Measurements from ENCODE around the gene TMCC2.
A peak's percentile ranks its signal among the peaks of the same experiment; 100 is the strongest.

Gene TMCC2

GRCh38 chr1:205205055-205205454 lies 22.7 kb upstream of the TMCC2 start:
- H3K18ac ChIP-seq (ENCODE audit: low read length): no peak overlapping the region
- H3K9ac ChIP-seq (ENCODE audit: low read length): no peak overlapping the region
- H3K4ac ChIP-seq (ENCODE audit: low read depth, low read length): no peak overlapping the region
- no peak overlapping the region for H2BK120ac ChIP-seq (ENCODE audit: insufficient read depth, low read length, poor library complexity)
- no peak overlapping the region for H3K4me2 ChIP-seq (ENCODE audit: low read length)
- no peak overlapping the region for H3K23ac ChIP-seq (ENCODE audit: low read length)
- no peak overlapping the region for H4K8ac ChIP-seq (ENCODE audit: low read depth, low read length)
- no peaks in the 10 kb centered on the region for H3K36me3 ChIP-seq (ENCODE audit: control insufficient read depth in 1 of 2, insufficient read depth in 2 of 2, low read length in 2 of 2)
- no peak overlapping the region for H3K14ac ChIP-seq (ENCODE audit: low read length)
- no peaks in the 10 kb centered on the region for H3K9me3 ChIP-seq (ENCODE audit: insufficient read depth, low read depth, low read length)
- H4K12ac ChIP-seq (ENCODE audit: low read depth, low read length): no peak overlapping the region
- H3K79me1 ChIP-seq (ENCODE audit: low read length): no peaks in the 10 kb centered on the region
- no peaks in the 10 kb centered on the region for H3K4me1 ChIP-seq (ENCODE audit: control insufficient read depth in 1 of 2, insufficient read depth in 2 of 2, low read length in 2 of 2)
- no peaks in the 10 kb centered on the region for H3K27me3 ChIP-seq (ENCODE audit: insufficient read depth, low read length)
- H3K27ac ChIP-seq (ENCODE audit: low read depth, low read length): no peak overlapping the region
- no peak overlapping the region for H2BK5ac ChIP-seq (ENCODE audit: low read depth, low read length, poor library complexity)
- H2BK12ac ChIP-seq (ENCODE audit: low read length): no peak overlapping the region
- no peak overlapping the region for H2AK5ac ChIP-seq (ENCODE audit: low read length)
- no peak overlapping the region for H2AFZ ChIP-seq (ENCODE audit: insufficient read depth, low read length, poor library complexity)
- H4K91ac ChIP-seq (ENCODE audit: low read depth, low read length): no peak overlapping the region
- H3K79me2 ChIP-seq (ENCODE audit: control insufficient read depth, insufficient read depth, low read length, poor library complexity): no peaks in the 10 kb centered on the region
- no peak for DNase-seq
- H3K4me3 ChIP-seq (ENCODE audit: low read depth, low read length): no peak overlapping the region

- DNase-seq: no peak
- H3K27me3 ChIP-seq (ENCODE audit: insufficient read depth, low read length): no peaks in the 10 kb centered on the region
- no peak overlapping the region for H2BK120ac ChIP-seq (ENCODE audit: insufficient read depth, low read length, poor library complexity)
- no peak overlapping the region for H3K4me3 ChIP-seq (ENCODE audit: low read depth, low read length)
- no CpG with 5 or more reads among the region's 3 CpGs for WGBS (ENCODE audit: extremely low coverage, insufficient coverage, insufficient read length)
- no peak overlapping the region for H2BK12ac ChIP-seq (ENCODE audit: low read length)
- no peak overlapping the region for H2AK5ac ChIP-seq (ENCODE audit: low read length)
- peaks cover 10% of the 10 kb centered on the region for H3K79me1 ChIP-seq (ENCODE audit: low read length)
- H3K4ac ChIP-seq (ENCODE audit: low read depth, low read length): no peak overlapping the region
- no peak overlapping the region for H3K18ac ChIP-seq (ENCODE audit: low read length)
- H3K4me1 ChIP-seq (ENCODE audit: control insufficient read depth in 1 of 2, insufficient read depth in 2 of 2, low read length in 2 of 2): peaks cover 2% of the 10 kb centered on the region in 2 experiments
- no peak overlapping the region for H3K23ac ChIP-seq (ENCODE audit: low read length)
- peaks cover 4% of the 10 kb centered on the region for H3K79me2 ChIP-seq (ENCODE audit: control insufficient read depth, insufficient read depth, low read length, poor library complexity)
- H3K14ac ChIP-seq (ENCODE audit: low read length): no peak overlapping the region
- H3K4me2 ChIP-seq (ENCODE audit: low read length): no peak overlapping the region
- H3K27ac ChIP-seq (ENCODE audit: low read depth, low read length): no peak overlapping the region
- H2BK5ac ChIP-seq (ENCODE audit: low read depth, low read length, poor library complexity): no peak overlapping the region
- H4K8ac ChIP-seq (ENCODE audit: low read depth, low read length): no peak overlapping the region
- no peak overlapping the region for H2AFZ ChIP-seq (ENCODE audit: insufficient read depth, low read length, poor library complexity)
- H3K36me3 ChIP-seq (ENCODE audit: control insufficient read depth in 1 of 2, insufficient read depth in 2 of 2, low read length in 2 of 2): no peaks in the 10 kb centered on the region
- no peak overlapping the region for H4K12ac ChIP-seq (ENCODE audit: low read depth, low read length)
- H4K91ac ChIP-seq (ENCODE audit: low read depth, low read length): no peak overlapping the region
- no peaks in the 10 kb centered on the region for H3K9me3 ChIP-seq (ENCODE audit: insufficient read depth, low read depth, low read length)
- H3K9ac ChIP-seq (ENCODE audit: low read length): no peak overlapping the region
Measured at GRCh38 chr1:205208811-205209210, 18.9 kb upstream of the TMCC2 start.

GRCh38 chr1:205210756-205211168 lies 17.0 kb upstream of the TMCC2 start:
- Histone ChIP-seq H2BK5ac (ENCODE audit: low read depth, low read length, poor library complexity) (peak overlapping the region; percentile 74), H3K18ac (ENCODE audit: low read length) (peak overlapping the region; percentile 93), H3K4me2 (ENCODE audit: low read length) (peak overlapping the region; percentile 61), H3K27ac (ENCODE audit: low read depth, low read length) (peak overlapping the region; percentile 71), H3K9ac (ENCODE audit: low read length) (peak overlapping the region; percentile 73), H2AFZ (ENCODE audit: insufficient read depth, low read length, poor library complexity) (peak overlapping the region; percentile 86), H3K27me3 (ENCODE audit: insufficient read depth, low read length) (no peaks in the 10 kb centered on the region), H3K79me2 (ENCODE audit: control insufficient read depth, insufficient read depth, low read length, poor library complexity) (peaks cover 4% of the 10 kb centered on the region), H4K91ac (ENCODE audit: low read depth, low read length) (peak overlapping the region; percentile 80), H3K36me3 (ENCODE audit: control insufficient read depth in 1 of 2, insufficient read depth in 2 of 2, low read length in 2 of 2) (no peaks in the 10 kb centered on the region), H2BK120ac (ENCODE audit: insufficient read depth, low read length, poor library complexity) (peak overlapping the region; percentile 90), H3K4me3 (ENCODE audit: low read depth, low read length) (peak overlapping the region; percentile 86), H3K4ac (ENCODE audit: low read depth, low read length) (peak overlapping the region; percentile 55), H4K8ac (ENCODE audit: low read depth, low read length) (peak overlapping the region; percentile 90), H4K12ac (ENCODE audit: low read depth, low read length) (peak overlapping the region; percentile 72), H3K9me3 (ENCODE audit: insufficient read depth, low read depth, low read length) (no peaks in the 10 kb centered on the region), H3K4me1 (ENCODE audit: control insufficient read depth in 1 of 2, insufficient read depth in 2 of 2, low read length in 2 of 2) (peaks cover 2% of the 10 kb centered on the region in 2 experiments), H2AK5ac (ENCODE audit: low read length) (no peak overlapping the region), H2BK12ac (ENCODE audit: low read length) (no peak overlapping the region), H3K23ac (ENCODE audit: low read length) (no peak overlapping the region), H3K79me1 (ENCODE audit: low read length) (peaks cover 10% of the 10 kb centered on the region), H3K14ac (ENCODE audit: low read length) (peak overlapping the region; percentile 95)
- DNase-seq: no peak
- no CpG with 5 or more reads among the region's 31 CpGs for WGBS (ENCODE audit: extremely low coverage, insufficient coverage, insufficient read length)

GRCh38 chr1:205211169-205211838 lies 16.4 kb upstream of the TMCC2 start, which contains the start of gene DSTYK:
DSTYK (minus strand) TSS chr1:205211702; CDS start chr1:205211535, 167 bp downstream.
- H2BK5ac ChIP-seq (ENCODE audit: low read depth, low read length, poor library complexity): peak within 1 kb of the TSS; percentile 74
- H4K8ac ChIP-seq (ENCODE audit: low read depth, low read length): peak within 1 kb of the TSS; percentile 90
- no peak within 1 kb of the TSS for H3K23ac ChIP-seq (ENCODE audit: low read length)
- H2AFZ ChIP-seq (ENCODE audit: insufficient read depth, low read length, poor library complexity): peak within 1 kb of the TSS; percentile 92
- WGBS (ENCODE audit: extremely low coverage, insufficient coverage, insufficient read length): no CpG with 5 or more reads among the region's 67 CpGs
- H3K79me2 ChIP-seq (ENCODE audit: control insufficient read depth, insufficient read depth, low read length, poor library complexity): peaks cover 4% of the 10 kb centered on the region
- no peaks in the 10 kb centered on the region for H3K36me3 ChIP-seq (ENCODE audit: control insufficient read depth in 1 of 2, insufficient read depth in 2 of 2, low read length in 2 of 2)
- no peaks in the 10 kb centered on the region for H3K9me3 ChIP-seq (ENCODE audit: insufficient read depth, low read depth, low read length)
- peak within 1 kb of the TSS; percentile 95 for H3K14ac ChIP-seq (ENCODE audit: low read length)
- no peak within 1 kb of the TSS for H2AK5ac ChIP-seq (ENCODE audit: low read length)
- peak within 1 kb of the TSS; percentile 86 for H3K4me3 ChIP-seq (ENCODE audit: low read depth, low read length)
- peak within 1 kb of the TSS; percentile 73 for H3K9ac ChIP-seq (ENCODE audit: low read length)
- no peaks in the 10 kb centered on the region for H3K27me3 ChIP-seq (ENCODE audit: insufficient read depth, low read length)
- peak within 1 kb of the TSS; percentile 55 for H3K4ac ChIP-seq (ENCODE audit: low read depth, low read length)
- peak; percentile 88 to 92 for DNase-seq
- peak within 1 kb of the TSS; percentile 80 for H4K91ac ChIP-seq (ENCODE audit: low read depth, low read length)
- H3K4me1 ChIP-seq (ENCODE audit: control insufficient read depth in 1 of 2, insufficient read depth in 2 of 2, low read length in 2 of 2): peaks cover 2% of the 10 kb centered on the region in 2 experiments
- peak within 1 kb of the TSS; percentile 72 for H4K12ac ChIP-seq (ENCODE audit: low read depth, low read length)
- H3K18ac ChIP-seq (ENCODE audit: low read length): peak within 1 kb of the TSS; percentile 93
- H2BK120ac ChIP-seq (ENCODE audit: insufficient read depth, low read length, poor library complexity): peak within 1 kb of the TSS; percentile 90
- H2BK12ac ChIP-seq (ENCODE audit: low read length): no peak within 1 kb of the TSS
- H3K4me2 ChIP-seq (ENCODE audit: low read length): peak within 1 kb of the TSS; percentile 61
- H3K79me1 ChIP-seq (ENCODE audit: low read length): peaks cover 10% of the 10 kb centered on the region
- H3K27ac ChIP-seq (ENCODE audit: low read depth, low read length): peak within 1 kb of the TSS; percentile 71
